Measurements from ENCODE around the gene EML4. TPM values are rescaled to one million over a fixed set of nuclear protein-coding genes. Genes with fewer than 3 reads are reported as not detected.
"Not testable (repeated sequence)": the region's sequence is repeated elsewhere in the genome, so short reads cannot be mapped to it uniquely, and the experiment has no call there.

EML4 gene
- total RNA-seq, 2 donors from 2014 or later: 32.8 to 59.9 TPM

DNA sequence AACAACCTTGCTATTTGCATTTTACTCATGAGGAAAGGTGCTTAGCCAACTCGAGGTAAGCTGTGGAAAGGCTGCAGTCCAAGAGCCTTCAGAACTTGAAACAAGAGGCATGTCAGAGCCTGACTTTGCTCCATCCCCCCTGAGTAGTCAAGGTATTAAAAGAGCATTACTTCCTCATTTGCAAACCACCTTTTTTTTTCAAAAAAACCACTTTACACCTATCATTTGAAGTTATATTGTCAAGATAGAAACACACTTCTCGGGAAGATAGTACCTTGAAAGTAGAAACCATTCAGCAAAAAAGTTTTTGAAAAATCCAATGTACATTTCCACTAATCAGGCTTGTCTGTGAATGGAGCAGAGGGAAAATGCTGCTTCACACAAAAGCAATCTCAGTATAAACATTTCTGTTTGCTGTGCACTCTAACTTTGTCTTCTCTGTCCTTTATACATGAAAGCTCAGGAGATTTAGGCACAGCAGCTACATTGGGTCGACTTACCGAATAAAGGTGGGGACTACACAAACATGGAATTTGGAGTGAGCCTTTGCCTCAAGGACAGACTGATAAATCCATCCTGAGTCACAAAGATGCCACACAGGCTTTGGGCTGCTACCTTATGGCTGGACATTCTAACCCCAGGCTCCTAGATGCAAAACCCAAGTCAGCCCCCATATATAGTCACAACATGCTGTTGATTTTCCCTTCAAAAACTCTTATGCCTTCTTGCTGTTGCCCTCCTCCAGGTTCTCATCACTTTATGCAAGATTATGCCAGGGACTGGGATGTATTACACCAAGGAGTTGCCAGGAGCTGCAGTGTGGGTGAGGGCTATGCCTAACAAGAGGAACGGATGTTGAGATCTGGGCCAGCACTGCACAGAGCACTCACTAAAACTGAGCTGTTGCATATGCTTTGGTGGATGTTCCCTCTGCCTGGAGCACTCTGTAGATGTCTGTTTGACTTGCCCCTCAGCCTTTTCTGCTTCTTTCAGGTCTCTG lies 41.4 kb upstream of the EML4 start:
- TF ChIP-seq, protein P1, sequence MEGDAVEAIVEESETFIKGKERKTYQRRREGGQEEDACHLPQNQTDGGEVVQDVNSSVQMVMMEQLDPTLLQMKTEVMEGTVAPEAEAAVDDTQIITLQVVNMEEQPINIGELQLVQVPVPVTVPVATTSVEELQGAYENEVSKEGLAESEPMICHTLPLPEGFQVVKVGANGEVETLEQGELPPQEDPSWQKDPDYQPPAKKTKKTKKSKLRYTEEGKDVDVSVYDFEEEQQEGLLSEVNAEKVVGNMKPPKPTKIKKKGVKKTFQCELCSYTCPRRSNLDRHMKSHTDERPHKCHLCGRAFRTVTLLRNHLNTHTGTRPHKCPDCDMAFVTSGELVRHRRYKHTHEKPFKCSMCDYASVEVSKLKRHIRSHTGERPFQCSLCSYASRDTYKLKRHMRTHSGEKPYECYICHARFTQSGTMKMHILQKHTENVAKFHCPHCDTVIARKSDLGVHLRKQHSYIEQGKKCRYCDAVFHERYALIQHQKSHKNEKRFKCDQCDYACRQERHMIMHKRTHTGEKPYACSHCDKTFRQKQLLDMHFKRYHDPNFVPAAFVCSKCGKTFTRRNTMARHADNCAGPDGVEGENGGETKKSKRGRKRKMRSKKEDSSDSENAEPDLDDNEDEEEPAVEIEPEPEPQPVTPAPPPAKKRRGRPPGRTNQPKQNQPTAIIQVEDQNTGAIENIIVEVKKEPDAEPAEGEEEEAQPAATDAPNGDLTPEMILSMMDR (IDR thresholded peaks at IDR 0.05): no peak
- Histone ChIP-seq H3K27ac (no peak overlapping the region), H3K9me3 (no peaks in the 10 kb centered on the region), H3K27me3 (replicated peaks; ENCODE audit: insufficient read depth) (no peaks in the 10 kb centered on the region), H3K4me1 (ENCODE audit: control insufficient read depth in 1 of 2, low read depth in 2 of 2) (peaks cover 13 to 28% of the 10 kb centered on the region in 2 donors), H3K4me3 (no peak overlapping the region), H3K36me3 (no peaks in the 10 kb centered on the region)
- no peak for ATAC-seq (ENCODE audit: insufficient number of reproducible peaks, low FRiP score, low read depth)
- DNase-seq (ENCODE audit: low spot score): no peak

GRCh38 chr2:42128721-42129486 lies 40.2 kb upstream of the EML4 start:
- H3K4me3 ChIP-seq: no peak overlapping the region
- no peak for DNase-seq (ENCODE audit: low spot score)
- no peaks in the 10 kb centered on the region for H3K27me3 ChIP-seq (replicated peaks; ENCODE audit: insufficient read depth)
- H3K27ac ChIP-seq: no peak overlapping the region
- no peaks in the 10 kb centered on the region for H3K36me3 ChIP-seq
- no peak for ATAC-seq (ENCODE audit: insufficient number of reproducible peaks, low FRiP score, low read depth)
- peaks cover 16 to 36% of the 10 kb centered on the region in 2 donors for H3K4me1 ChIP-seq (ENCODE audit: control insufficient read depth in 1 of 2, low read depth in 2 of 2)
- H3K9me3 ChIP-seq: no peaks in the 10 kb centered on the region
- TF ChIP-seq, protein P1 (IDR thresholded peaks at IDR 0.05): no peak

GRCh38 chr2:42129487-42129852 lies 39.7 kb upstream of the EML4 start:
- Histone ChIP-seq H3K27ac (no peak overlapping the region), H3K36me3 (no peaks in the 10 kb centered on the region), H3K9me3 (no peaks in the 10 kb centered on the region), H3K4me3 (no peak overlapping the region), H3K4me1 (ENCODE audit: control insufficient read depth in 1 of 2, low read depth in 2 of 2) (peaks cover 16 to 36% of the 10 kb centered on the region in 2 donors), H3K27me3 (replicated peaks; ENCODE audit: insufficient read depth) (no peaks in the 10 kb centered on the region)
- TF ChIP-seq, protein P1 (IDR thresholded peaks at IDR 0.05): no peak
- DNase-seq (ENCODE audit: low spot score) (no peak), ATAC-seq (ENCODE audit: insufficient number of reproducible peaks, low FRiP score, low read depth) (no peak)

DNA sequence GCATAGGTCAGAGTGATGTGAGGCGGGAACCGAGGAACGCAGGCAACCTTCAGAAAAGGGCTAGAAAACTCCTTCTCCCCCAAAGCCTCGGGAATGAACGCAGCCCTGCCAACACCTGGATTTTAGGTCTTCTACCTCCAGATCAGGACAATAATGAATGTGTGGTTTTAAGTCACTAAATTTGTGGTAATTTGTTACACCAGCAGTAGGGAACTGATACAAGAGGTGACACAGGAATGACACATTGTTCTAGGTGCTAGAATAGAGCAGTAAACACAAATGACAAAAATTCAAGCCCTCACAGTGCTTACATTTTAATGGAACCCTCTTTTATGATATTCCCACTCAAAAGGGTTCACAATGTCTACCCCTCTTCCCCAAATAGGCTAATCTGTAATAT lies 39.2 kb upstream of the EML4 start:
- no peaks in the 10 kb centered on the region for H3K27me3 ChIP-seq (replicated peaks; ENCODE audit: insufficient read depth)
- no peak overlapping the region for H3K27ac ChIP-seq
- H3K4me3 ChIP-seq: no peak overlapping the region
- no peak for ATAC-seq (ENCODE audit: insufficient number of reproducible peaks, low FRiP score, low read depth)
- TF ChIP-seq, protein P1 (IDR thresholded peaks at IDR 0.05): no peak
- peaks cover 16 to 36% of the 10 kb centered on the region in 2 donors for H3K4me1 ChIP-seq (ENCODE audit: control insufficient read depth in 1 of 2, low read depth in 2 of 2)
- no peak for DNase-seq (ENCODE audit: low spot score)
- no peaks in the 10 kb centered on the region for H3K9me3 ChIP-seq
- H3K36me3 ChIP-seq: no peaks in the 10 kb centered on the region

DNA sequence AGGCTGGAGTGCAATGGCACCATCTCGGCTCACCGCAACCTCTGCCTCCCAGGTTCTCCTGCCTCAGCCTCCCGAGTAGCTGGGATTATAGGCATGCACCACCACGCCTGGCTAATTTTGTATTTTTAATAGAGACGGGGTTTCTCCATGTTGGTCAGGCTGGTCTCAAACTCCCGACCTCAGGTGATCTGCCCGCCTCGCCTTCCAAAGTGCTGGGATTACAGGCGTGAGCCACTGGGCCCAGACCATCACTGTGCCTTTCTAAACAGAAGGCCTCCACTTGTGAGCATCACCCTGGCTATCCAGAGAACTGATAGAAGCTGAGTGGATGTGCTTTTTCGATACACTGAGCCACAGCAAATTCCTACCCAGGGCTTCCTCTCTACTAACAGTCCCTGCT lies 38.3 kb upstream of the EML4 start:
- not testable (repeated sequence) for H3K27me3 ChIP-seq (replicated peaks; ENCODE audit: insufficient read depth); H3K9me3 ChIP-seq; DNase-seq (ENCODE audit: low spot score); ATAC-seq (ENCODE audit: insufficient number of reproducible peaks, low FRiP score, low read depth); H3K4me3 ChIP-seq; H3K36me3 ChIP-seq; H3K27ac ChIP-seq
- peaks cover 16 to 36% of the 10 kb centered on the region in 2 donors for H3K4me1 ChIP-seq (ENCODE audit: control insufficient read depth in 1 of 2, low read depth in 2 of 2)
